ENCODE results near the gene ZNF281.

Gene ZNF281

GRCh38 chr1:200411406-200412257 is 1.8 kb upstream of the ZNF281 start:
- ATAC-seq (ENCODE audit: low read depth) (no peak), DNase-seq (ENCODE audit: low spot score) (no peak)
- H3K27me3 ChIP-seq (ENCODE audit: insufficient read depth, poor library complexity, severe bottlenecking) = no peaks in the 10 kb centered on the region
- no peak overlapping the region for H3K4me3 ChIP-seq (ENCODE audit: severe bottlenecking)
- peaks cover 70% of the 10 kb centered on the region for H3K4me1 ChIP-seq (ENCODE audit: insufficient read depth, poor library complexity, severe bottlenecking)
- H3K27ac ChIP-seq (ENCODE audit: poor library complexity, severe bottlenecking) = peak overlapping the region; percentile 76
- peaks cover 25% of the 10 kb centered on the region for H3K36me3 ChIP-seq (ENCODE audit: low read depth)
- H3K9me3 ChIP-seq (ENCODE audit: severe bottlenecking) = no peaks in the 10 kb centered on the region
- no peak for TF ChIP-seq CTCF (IDR thresholded peaks at IDR 0.05; ENCODE audit: poor library complexity, severe bottlenecking)

- ATAC-seq (ENCODE audit: low read depth) = peak; percentile 55
- no peak for TF ChIP-seq CTCF (IDR thresholded peaks at IDR 0.05; ENCODE audit: poor library complexity, severe bottlenecking)
- Histone ChIP-seq H3K9me3 (ENCODE audit: severe bottlenecking) (no peaks in the 10 kb centered on the region), H3K4me1 (ENCODE audit: insufficient read depth, poor library complexity, severe bottlenecking) (peaks cover 71% of the 10 kb centered on the region), H3K36me3 (ENCODE audit: low read depth) (peaks cover 37% of the 10 kb centered on the region), H3K27ac (ENCODE audit: poor library complexity, severe bottlenecking) (peak overlapping the region; percentile 76), H3K27me3 (ENCODE audit: insufficient read depth, poor library complexity, severe bottlenecking) (no peaks in the 10 kb centered on the region), H3K4me3 (ENCODE audit: severe bottlenecking) (peak overlapping the region; percentile 88)
- no peak for DNase-seq (ENCODE audit: low spot score)
These were observed 686 bp upstream of the ZNF281 start for GRCh38 chr1:200410566-200410878.

- DNase-seq (ENCODE audit: low spot score) (peak; percentile 55), ATAC-seq (ENCODE audit: low read depth) (peak; percentile 20; the same call in 2 of the 3 replicates)
- no peak for TF ChIP-seq CTCF (IDR thresholded peaks at IDR 0.05; ENCODE audit: poor library complexity, severe bottlenecking)
- Histone ChIP-seq H3K27me3 (ENCODE audit: insufficient read depth, poor library complexity, severe bottlenecking) (no peaks in the 10 kb centered on the region), H3K4me3 (ENCODE audit: severe bottlenecking) (peak overlapping the region; percentile 88), H3K36me3 (ENCODE audit: low read depth) (peaks cover 49% of the 10 kb centered on the region), H3K27ac (ENCODE audit: poor library complexity, severe bottlenecking) (peak overlapping the region; percentile 76), H3K4me1 (ENCODE audit: insufficient read depth, poor library complexity, severe bottlenecking) (peaks cover 71% of the 10 kb centered on the region), H3K9me3 (ENCODE audit: severe bottlenecking) (no peaks in the 10 kb centered on the region)
These were observed 554 bp downstream of the ZNF281 start for GRCh38 chr1:200409203-200409760.

DNA sequence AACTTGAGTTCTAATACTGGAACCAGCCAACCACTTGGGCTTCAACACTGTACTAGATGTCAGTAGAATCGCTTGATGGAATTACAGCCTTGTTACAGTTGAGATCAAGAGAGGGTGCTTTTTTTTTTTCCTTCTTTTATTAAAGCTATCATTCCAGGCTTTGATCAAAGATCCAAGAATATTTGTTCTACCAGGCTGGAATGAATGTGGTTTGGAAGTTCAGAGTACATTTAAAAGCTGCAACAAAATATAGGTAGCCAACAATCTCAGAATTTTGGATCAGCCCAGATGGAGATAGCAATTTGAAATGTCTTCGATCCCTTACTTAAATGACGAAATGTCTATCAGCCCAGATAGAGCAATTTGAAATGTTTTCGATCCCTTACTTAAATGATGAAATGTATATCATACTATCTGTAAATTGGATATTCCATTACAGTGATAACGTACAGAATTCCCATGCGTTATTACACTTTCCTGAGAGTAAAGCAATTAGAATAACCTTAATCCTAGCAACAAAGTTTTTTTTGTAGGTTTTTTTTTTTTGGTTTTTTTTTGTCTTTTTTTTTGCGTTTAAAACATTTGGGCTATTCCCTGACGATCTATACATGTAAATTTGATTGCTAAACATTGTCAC is 3.6 kb downstream of the ZNF281 start:
- DNase-seq (ENCODE audit: low spot score) (no peak), ATAC-seq (ENCODE audit: low read depth) (no peak)
- Histone ChIP-seq H3K27ac (ENCODE audit: poor library complexity, severe bottlenecking) (peak overlapping the region; percentile 20), H3K36me3 (ENCODE audit: low read depth) (peaks cover 79% of the 10 kb centered on the region), H3K27me3 (ENCODE audit: insufficient read depth, poor library complexity, severe bottlenecking) (no peaks in the 10 kb centered on the region), H3K4me1 (ENCODE audit: insufficient read depth, poor library complexity, severe bottlenecking) (peaks cover 66% of the 10 kb centered on the region), H3K9me3 (ENCODE audit: severe bottlenecking) (no peaks in the 10 kb centered on the region), H3K4me3 (ENCODE audit: severe bottlenecking) (peak overlapping the region; percentile 6)
- TF ChIP-seq CTCF (IDR thresholded peaks at IDR 0.05; ENCODE audit: poor library complexity, severe bottlenecking) = no peak
